Endothelial cell of hepatic sinusoid (primary cell): ENCODE measurements around the gene ZBTB4.

Experiments used
- in situ Hi-C: cut with HindIII; loops from 2 replicates; pipeline ENCODE4 v1.10.0; 2017; ENCODE audit warnings: low sequenced_read_pairs

ZBTB4 gene

GRCh38 chr17:7444682-7445618 is 34.5 kb downstream of the ZBTB4 start, which contains the start of gene CHRNB1:
Gene CHRNB1, plus strand, starts transcription at chr17:7445061. Its CDS starts 67 bp downstream, at chr17:7445128.
- in situ Hi-C loops, result no loop called here

GRCh38 chr17:7443499-7444485 is 35.6 kb downstream of the ZBTB4 start:
- in situ Hi-C loops, result no loop called here

GRCh38 chr17:7442142-7442541 is 37.3 kb downstream of the ZBTB4 start:
- in situ Hi-C loops, result no loop called here

- in situ Hi-C loops, result no loop called here
Observed at GRCh38 chr17:7441266-7441665, 38.2 kb downstream of the ZBTB4 start.

- in situ Hi-C loops, result no loop called here
Observed at GRCh38 chr17:7440834-7441195, 38.6 kb downstream of the ZBTB4 start.

GRCh38 chr17:7440113-7440833 is 39.2 kb downstream of the ZBTB4 start:
- in situ Hi-C loops, result no loop called here

GRCh38 chr17:7439462-7440112 is 39.8 kb downstream of the ZBTB4 start, which contains the start of gene FGF11:
Gene FGF11, plus strand, starts transcription at chr17:7439512. Its CDS starts 109 bp downstream, at chr17:7439621.
- in situ Hi-C loops, result no loop called here

- in situ Hi-C loops, result no loop called here
Observed at GRCh38 chr17:7438656-7439460, 40.6 kb downstream of the ZBTB4 start.

- in situ Hi-C loops, result no loop called here
Observed at GRCh38 chr17:7437950-7438614, 41.3 kb downstream of the ZBTB4 start.

- in situ Hi-C loops, result no loop called here
Observed at GRCh38 chr17:7437369-7437863, 42.0 kb downstream of the ZBTB4 start.

GRCh38 chr17:7436556-7437368 is 42.7 kb downstream of the ZBTB4 start:
- in situ Hi-C loops, result no loop called here

GRCh38 chr17:7435676-7436555 is 43.5 kb downstream of the ZBTB4 start:
- in situ Hi-C loops, result no loop called here

GRCh38 chr17:7432296-7432695 is 47.1 kb downstream of the ZBTB4 start:
- in situ Hi-C loops, result loop anchor here (5.0 kb wide), 2 partner anchors 45 kb away; partner anchors contain the start of gene ZBTB4

- in situ Hi-C loops, result loop anchor here (5.0 kb wide), 2 partner anchors 44 to 46 kb away; partner anchors contain the start of gene ZBTB4
Observed at GRCh38 chr17:7431231-7431630, 48.2 kb downstream of the ZBTB4 start.

GRCh38 chr17:7429722-7430121 is 49.7 kb downstream of the ZBTB4 start:
- in situ Hi-C loops, result loop anchor here (5.0 kb wide), 2 partner anchors 42 to 48 kb away; partner anchors contain the start of gene ZBTB4

- in situ Hi-C loops, result no loop called here
Observed at GRCh38 chr17:7428557-7428956, 50.9 kb downstream of the ZBTB4 start, which contains the start of gene SPEM3. Gene SPEM3, plus strand, starts transcription at chr17:7428857. Its CDS starts 46 bp downstream, at chr17:7428903.
